H1 (cell line): ENCODE data around the gene ASB8. TPM values are rescaled to one million over a fixed set of nuclear protein-coding genes. Genes with fewer than 3 reads are reported as not detected.

Experiments
- CEBPB ChIP-seq: IDR thresholded peaks from 2 replicates; pipeline ENCODE4 v1.6.1; 2012; ENCODE audit warnings: low read depth, low read length
- CHD2 ChIP-seq: IDR thresholded peaks from 2 replicates; pipeline ENCODE4 v1.6.1; 2012; ENCODE audit warnings: low read length, improper control_type of control experiment
- E2F6 ChIP-seq: IDR thresholded peaks from 2 replicates; pipeline ENCODE4 v1.6.1; 2012; ENCODE audit warnings: inconsistent platforms
- GTF2F1 ChIP-seq: IDR thresholded peaks from 2 replicates; pipeline ENCODE4 v1.6.1; 2012; ENCODE audit warnings: low read depth, low read length, improper control_type of control experiment, borderline replicate concordance
- NANOG ChIP-seq: IDR thresholded peaks from 2 replicates; pipeline ENCODE4 v1.6.1; 2011; ENCODE audit warnings: low read length, low read depth, mild to moderate bottlenecking, inconsistent platforms; ENCODE audit not compliant: insufficient read depth, poor library complexity, severe bottlenecking
- PHF8 ChIP-seq: fragments of 200-600 bp; sonication (generic); conservative IDR thresholded peaks from 2 replicates; pipeline ENCODE4 v1.7.1; 2012; ENCODE audit warnings: low read depth, mild to moderate bottlenecking, inconsistent platforms, low read length, moderate library complexity
- RNF2 ChIP-seq: fragments of 200-900, 300-1000 bp; sonication (generic); IDR thresholded peaks from 2 replicates; pipeline ENCODE4 v1.7.1; 2016; ENCODE audit warnings: borderline replicate concordance, low read depth, mild to moderate bottlenecking, antibody characterized with exemption, low read length; ENCODE audit not compliant: poor library complexity, severe bottlenecking; ENCODE audit errors: missing control alignments
- TAF1 ChIP-seq: IDR thresholded peaks from 2 replicates; pipeline ENCODE4 v1.6.1; 2011; ENCODE audit warnings: mild to moderate bottlenecking, low read depth, low read length
- YY1 ChIP-seq: IDR thresholded peaks from 2 replicates; pipeline ENCODE4 v1.6.1; 2011; ENCODE audit warnings: low read depth, mild to moderate bottlenecking, low read length
- polyA plus RNA-seq, 7 experiments: library from polyadenylated mRNA; depleted of rRNA in 3 of 7; stranded (reverse) in 5 of 7; unstranded in 2 of 7; fragments of >200 nt in 5 of 7; fragments of 200-250 nt in 2 of 7; gene quantifications; 1 replicate in 5 of 7; 2 replicates in 1 of 7; 4 replicates in 1 of 7; pipeline versions ENCODE4 v1.2.1 to v1.2.3, GENCODE V29; 2011 to 2013; ENCODE audit warnings: missing spikeins in 2 of 7, mixed read lengths in 2 of 7
- total RNA-seq: library from RNA; stranded (reverse); fragmentation: NEBNext Ultra II Directional; extraction: Animal tissue kit (Norgen Biotek cat#: 25700); gene quantifications from 2 replicates; pipeline ENCODE4 v1.2.1, GENCODE V29; 2021

The ASB8 gene
- total and polyA plus RNA-seq, 2 of the 8 experiments (the other 6 are each of a cell fraction or from before 2014, with no cell fraction given), result 3.8 to 8.3 TPM

DNA sequence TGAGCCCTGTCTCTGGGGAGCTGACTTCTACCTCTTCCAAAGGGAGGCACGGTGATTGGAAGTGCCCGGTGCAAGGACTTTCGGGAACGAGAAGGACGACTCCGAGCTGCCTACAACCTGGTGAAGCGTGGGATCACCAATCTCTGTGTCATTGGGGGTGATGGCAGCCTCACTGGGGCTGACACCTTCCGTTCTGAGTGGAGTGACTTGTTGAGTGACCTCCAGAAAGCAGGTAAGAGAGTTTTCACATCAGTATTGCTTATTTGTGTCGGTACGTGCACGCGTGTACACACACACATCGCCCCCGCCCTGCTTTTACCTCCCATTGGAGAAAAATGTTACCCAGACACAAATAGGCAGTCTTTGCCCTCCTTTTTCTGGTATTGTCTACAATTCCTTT lies 24.5 kb downstream of the ASB8 start (continued):
- TF ChIP-seq RNF2 (no peak), CEBPB (no peak), E2F6 (no peak), YY1 (no peak), TAF1 (no peak), GTF2F1 (no peak), CHD2 (no peak), NANOG (no peak), PHF8 (no peak)
